ENCODE data around the gene SH3RF2.
"Not testable (repeated sequence)": the region's sequence is repeated elsewhere in the genome, so short reads cannot be mapped to it uniquely, and the experiment has no call there.

SH3RF2 gene, protein sequence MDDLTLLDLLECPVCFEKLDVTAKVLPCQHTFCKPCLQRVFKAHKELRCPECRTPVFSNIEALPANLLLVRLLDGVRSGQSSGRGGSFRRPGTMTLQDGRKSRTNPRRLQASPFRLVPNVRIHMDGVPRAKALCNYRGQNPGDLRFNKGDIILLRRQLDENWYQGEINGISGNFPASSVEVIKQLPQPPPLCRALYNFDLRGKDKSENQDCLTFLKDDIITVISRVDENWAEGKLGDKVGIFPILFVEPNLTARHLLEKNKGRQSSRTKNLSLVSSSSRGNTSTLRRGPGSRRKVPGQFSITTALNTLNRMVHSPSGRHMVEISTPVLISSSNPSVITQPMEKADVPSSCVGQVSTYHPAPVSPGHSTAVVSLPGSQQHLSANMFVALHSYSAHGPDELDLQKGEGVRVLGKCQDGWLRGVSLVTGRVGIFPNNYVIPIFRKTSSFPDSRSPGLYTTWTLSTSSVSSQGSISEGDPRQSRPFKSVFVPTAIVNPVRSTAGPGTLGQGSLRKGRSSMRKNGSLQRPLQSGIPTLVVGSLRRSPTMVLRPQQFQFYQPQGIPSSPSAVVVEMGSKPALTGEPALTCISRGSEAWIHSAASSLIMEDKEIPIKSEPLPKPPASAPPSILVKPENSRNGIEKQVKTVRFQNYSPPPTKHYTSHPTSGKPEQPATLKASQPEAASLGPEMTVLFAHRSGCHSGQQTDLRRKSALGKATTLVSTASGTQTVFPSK

DNA sequence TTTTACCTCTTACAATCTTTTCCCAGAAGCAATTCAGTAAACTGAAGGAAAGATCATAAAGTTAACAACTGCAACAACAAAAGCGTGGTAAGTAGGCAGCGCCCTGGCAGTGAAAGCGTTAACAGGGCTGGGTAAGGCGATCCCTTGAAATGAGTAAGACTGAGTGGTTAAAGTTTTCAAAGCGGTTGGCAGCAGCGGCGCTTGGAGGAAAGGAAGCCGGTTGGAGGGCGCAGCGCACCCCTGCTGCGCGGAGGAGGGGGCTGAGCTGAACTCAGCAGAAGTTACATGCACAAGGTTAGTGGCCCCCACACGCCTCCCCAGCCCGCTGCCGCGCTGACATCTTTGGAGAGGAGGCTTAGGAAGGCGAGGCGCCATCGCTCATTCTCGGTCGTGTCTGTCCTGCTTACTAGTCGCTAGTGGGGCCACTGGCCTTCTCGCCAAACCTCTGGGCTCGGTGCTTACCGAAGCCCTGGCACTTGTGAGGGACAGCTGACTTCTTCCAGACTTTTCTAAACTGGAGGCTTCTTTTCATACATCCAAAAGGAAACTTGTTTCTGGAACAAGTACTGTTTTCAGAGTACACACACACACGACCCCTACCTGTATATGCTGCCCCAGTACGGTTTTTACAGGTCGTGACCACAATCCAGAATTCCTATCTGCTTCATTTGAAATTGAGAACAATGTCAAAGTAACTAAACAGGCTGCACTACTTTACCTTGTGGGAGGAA, at the start of gene SH3RF2:
TSS of gene SH3RF2 (plus strand) at position 178 of the 731 bp plus-strand sequence. CDS start 1,351 bp downstream, outside the sequence.
- DNase-seq (ENCODE audit: low read depth in 2 of 2), result no peak

DNA sequence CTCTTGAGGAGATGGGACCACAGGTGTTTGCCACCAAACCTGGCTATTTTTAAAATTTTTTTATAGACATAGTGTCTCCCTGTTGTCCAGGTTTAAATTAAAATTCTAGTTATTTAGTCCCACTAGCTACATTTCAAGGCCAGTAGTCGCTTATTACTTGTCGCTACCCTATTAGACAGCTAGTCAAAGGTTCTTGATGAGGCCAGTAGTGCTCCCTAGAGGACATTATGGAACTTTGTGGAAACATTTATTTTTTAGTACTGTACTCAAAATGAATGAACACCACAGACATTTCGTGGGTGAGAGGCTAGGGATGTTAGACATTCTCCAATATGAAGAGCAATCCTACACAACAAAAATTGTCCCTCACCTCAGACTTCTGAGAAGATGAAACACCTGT, 49.2 kb upstream of the SH3RF2 start:
- DNase-seq (ENCODE audit: low read depth in 2 of 2), result no peak

DNA sequence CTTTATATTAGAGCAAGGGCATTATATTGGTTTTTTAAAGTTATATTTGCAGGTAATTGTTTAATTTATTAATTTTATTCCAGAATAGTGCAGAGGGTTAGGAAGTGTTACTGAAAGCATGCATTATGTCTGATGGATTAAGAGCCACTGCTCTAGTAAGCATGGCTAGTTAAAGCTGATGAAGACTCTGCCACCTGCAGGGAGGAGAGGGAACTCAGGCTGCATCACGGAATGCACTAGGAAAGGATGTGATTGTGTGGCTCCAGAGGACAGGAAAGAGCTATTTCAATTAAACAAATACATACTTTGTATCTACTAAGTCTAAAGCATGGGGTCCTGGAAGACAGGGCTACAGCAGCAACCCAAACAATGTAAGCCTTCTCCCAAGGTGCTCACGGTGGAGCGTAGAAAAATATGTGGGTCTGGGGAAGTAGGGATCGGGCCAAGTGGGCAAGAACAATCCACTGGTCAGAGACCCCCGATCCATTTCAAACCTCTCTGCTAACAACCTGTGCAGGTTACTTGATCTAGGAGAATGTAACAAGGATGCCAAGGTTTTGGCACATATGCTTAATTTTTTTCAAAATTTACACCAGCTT, 48.3 kb upstream of the SH3RF2 start:
- no peak for DNase-seq (ENCODE audit: low read depth in 2 of 2)

DNA sequence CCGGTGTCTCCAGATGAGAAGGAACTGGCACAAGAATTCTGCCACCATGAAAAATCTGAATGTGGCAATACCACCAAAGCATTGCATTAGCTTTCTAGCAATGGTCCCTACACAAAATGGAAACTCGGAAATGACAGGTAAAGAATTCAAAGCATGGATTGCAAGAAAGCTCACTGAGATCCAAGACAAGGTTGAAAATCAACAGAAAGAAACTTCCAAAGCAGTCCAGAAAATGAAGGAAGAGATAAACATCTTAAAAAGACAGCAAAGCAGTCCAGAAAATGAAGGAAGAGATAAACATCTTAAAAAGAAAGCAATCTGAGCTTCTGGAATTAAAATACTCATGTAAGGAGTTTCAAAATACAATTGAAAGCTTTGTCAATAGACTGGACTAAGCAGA, 46.8 kb upstream of the SH3RF2 start:
- DNase-seq (ENCODE audit: low read depth in 2 of 2), result no peak

DNA sequence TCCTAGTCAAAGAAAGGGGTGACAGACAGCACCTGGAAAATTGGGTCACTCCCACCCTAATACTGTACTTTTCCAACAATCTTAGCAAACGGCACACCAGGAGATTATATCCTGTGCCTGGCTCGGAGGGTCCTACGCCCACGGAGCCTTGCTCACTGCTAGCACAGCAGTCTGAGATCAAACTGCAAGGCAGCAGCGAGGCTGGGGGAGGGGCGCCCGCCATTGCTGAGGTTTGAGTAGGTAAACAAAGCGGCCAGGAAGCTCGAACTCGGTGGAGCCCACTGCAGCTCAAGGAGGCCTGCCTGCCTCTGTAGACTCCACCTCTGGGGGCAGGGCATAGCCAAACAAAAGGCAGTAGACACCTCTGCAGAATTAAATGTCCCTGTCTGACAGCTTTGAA, 45.0 kb upstream of the SH3RF2 start:
- DNase-seq (ENCODE audit: low read depth in 2 of 2), result not testable (repeated sequence)

DNA sequence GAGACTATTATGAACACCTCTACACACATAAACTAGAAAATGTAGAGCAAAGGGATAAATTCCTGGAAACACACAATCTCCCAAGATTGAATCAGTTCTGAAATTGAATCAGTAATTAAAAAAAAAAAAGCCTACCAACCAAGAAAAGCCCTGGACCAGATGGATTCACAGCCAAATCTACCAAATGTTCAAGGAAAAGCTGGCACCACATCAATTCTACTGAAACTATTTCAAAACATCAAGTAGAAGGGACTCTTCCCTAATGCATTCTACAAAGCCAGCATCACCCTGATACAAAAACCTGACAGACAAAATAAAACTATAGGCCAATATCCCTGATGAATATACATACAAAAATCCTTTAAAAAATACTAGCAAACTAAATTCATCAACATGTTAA, 38.2 kb upstream of the SH3RF2 start:
- no peak for DNase-seq (ENCODE audit: low read depth in 2 of 2)

DNA sequence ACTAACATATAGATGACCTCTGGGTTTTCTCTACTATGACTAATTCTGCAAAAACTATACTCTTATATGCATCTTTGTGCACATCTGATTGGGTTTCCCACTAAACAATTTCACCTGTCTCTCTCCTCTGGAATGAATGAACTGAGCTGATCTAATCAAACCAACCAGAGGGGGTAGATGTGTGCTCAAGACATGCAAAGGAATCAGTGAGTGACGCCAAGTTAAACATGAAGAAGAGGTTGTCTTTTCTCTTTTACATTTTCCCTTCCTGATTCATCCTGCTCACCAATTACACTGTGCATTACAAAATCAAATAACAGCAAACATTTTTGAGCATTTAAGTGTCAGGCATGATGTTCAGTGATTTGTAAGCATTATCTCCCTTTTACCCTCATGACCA, 34.0 kb upstream of the SH3RF2 start:
- no peak for DNase-seq (ENCODE audit: low read depth in 2 of 2)

DNA sequence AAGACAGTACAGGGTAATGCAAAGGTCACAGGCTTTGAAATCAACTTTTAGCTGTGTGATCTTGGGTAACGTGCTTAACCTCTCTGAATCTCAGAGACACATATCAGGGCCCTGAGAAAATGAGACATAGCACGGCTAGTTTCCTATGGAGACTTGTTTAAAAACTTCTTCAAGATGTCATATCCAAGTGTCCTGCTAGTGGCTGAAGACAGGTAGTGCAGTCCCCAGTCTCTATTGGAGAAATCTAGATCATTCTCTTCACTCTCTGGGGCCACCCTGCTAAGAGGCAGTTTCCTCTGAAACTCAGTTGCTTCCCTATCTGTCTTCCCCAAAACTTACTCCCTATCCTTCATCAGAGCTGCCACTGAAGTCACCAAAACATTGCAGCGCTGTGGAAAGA, 33.3 kb upstream of the SH3RF2 start:
- no peak for DNase-seq (ENCODE audit: low read depth in 2 of 2)

DNA sequence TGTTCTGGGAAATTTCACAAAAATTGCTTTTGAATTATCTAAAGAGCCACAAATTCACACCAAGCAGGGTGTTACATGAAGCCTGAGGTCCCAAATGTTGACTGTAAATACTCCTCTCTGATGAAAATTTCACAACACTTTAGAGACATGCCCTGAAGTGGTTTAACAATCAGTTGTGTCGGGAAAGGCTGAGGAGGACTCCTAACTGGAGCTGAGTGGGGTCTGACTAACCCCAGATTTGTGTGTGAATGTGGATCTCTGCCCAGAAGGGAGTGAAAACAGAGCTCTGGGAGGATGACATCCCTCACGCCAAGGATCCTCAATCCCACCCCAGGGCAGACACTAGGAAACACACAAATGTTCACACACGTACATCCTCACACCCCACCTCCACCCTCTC, 32.5 kb upstream of the SH3RF2 start:
- no peak for DNase-seq (ENCODE audit: low read depth in 2 of 2)

DNA sequence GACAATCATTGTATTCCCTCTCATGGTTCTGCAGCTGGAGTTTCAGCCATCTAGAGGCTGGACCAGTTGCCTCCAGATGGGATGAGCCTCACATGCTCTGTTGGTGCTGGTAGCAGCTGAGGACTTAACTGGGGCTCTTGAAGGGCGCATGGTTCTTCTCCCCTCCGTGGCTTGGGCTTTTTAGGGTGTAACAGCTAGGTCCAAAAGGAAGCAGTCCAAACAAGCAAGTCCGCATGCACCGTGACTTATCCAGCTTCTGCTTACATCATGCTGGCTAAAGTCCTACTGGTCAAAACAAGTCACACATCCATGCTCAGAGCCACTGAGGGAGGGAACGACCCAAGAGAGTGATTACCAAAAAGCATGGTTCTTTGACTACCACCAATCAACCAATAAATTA, 31.6 kb upstream of the SH3RF2 start:
- DNase-seq (ENCODE audit: low read depth in 2 of 2), result no peak

DNA sequence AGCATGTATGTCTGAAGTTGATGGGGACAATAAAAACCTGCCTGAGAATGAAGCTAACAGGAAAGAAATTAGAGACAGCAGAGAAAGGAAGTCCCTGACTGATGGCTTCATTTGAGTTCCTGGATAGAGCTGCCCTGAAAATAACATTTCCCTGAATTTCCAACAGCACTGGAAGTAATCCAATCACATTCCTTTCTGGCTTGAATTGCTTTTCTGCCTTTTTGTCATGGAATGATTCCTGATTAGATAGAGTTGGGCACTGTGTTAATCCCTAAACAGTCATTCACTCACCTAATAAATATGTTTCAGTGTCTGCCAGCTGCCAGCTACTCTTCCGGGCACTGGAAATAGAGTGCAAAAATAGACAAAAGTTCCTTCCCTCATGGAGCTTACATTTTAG, 30.0 kb upstream of the SH3RF2 start:
- no peak for DNase-seq (ENCODE audit: low read depth in 2 of 2)

DNA sequence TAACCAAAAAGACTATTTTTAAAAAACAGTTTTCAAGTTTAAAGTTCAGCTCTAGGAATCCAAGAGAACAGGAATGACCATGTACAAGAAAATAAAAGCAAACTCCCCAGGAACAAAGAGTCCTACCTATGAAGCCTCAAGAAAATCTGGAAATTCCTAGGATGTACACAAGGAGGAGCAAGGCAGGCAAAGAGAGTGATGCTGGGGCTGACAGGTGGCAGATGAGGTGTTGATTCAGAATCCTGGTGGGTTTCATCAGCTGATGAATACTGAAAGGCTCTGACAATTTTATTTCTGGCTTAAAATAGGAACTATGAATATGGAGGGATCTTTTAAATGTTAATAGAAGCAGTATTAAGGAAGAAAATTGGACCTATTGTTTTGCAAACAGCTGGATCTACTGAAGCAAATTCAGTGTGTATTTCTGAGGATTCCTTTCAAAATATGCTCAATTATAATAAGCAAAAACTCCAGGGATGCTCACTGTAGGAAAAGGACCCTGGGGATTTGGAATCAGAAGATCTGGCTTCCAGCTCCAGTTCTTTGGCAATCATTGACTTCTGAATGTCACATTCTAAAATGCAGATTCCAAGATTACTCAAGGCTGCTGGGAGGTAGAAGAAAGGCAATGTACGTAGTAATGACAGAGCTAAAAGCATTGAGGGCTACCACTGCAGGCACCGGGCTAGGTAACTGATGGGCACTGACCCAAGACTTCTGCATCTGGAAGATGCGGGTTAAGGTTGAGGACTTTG, 28.0 kb upstream of the SH3RF2 start:
- no peak for DNase-seq (ENCODE audit: low read depth in 2 of 2)

DNA sequence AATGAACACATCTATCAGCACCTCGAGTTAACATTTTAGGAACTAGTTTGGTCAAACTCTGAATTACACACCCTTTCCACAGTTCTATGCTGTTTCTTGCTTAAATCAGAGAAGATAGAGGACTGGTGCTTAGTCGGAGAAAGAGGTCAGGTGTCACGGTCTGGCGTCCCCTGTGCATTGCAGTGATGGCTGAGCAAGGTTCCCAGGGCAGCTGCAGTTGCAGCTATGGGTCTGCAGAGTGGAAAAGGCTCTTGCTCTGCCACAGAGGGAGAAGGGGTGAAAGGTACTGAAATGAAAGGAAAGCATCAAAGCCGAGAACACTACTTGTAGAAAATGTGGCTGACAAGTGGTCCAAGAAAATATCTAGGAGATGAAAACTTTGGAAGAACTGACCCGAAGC, 25.2 kb upstream of the SH3RF2 start:
- no peak for DNase-seq (ENCODE audit: low read depth in 2 of 2)

DNA sequence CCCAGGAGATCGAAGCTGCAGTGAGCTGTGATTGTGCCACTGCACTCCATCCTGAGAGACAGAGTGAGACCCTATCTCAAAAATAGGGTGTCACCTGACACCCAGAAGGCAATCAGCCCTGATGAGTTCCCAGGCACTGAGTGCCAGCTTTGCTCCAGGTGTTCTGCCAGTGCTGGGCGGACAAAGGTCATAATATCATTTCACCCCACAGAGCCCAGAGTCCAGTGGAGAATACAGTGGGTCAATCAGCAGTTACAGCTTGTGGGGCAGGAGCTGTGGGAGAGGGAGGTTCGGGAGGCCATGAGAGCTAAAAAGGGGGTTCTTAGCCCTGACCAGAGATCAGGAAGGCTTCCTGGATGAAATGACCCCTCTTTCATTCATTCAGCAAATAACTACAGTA, 24.4 kb upstream of the SH3RF2 start:
- no peak for DNase-seq (ENCODE audit: low read depth in 2 of 2)

DNA sequence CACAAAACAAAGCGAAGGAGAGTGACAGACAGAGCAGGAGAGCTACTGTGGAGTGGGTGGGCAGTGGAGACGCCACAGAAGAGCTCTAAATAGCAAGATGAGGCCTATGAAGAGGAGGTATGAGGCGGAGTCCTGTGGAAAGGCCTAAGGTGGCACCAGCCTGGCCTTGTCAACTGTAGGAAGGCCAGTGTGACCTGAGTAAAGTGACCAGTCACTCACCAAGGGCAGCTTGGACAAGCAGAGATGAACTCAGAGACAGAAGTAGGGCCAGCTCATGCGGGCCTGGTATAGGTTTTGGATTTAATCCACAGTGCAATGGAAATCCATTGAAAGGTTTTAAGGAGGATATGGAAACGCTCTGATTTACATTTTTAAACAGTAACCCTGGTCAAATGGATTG, 23.8 kb upstream of the SH3RF2 start:
- no peak for DNase-seq (ENCODE audit: low read depth in 2 of 2)

DNA sequence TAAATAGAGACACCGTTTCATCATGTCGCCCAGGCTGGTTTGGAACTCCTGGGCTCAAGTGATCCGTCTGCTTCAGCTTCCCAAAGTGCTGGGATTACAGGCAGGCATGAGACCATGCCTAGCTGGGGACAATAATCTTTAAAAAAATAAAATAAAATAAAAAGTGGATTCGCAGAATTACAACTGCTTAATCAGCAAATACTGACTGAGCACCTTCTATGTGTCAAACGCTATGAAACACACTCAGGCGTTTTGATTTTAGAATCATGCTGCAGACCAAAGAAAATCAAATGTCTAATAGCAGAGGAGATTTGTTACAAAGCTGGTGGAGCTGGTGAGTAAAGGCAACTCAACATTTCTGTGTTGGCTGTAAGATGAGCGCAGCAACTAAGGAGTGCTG, 22.7 kb upstream of the SH3RF2 start:
- no peak for DNase-seq (ENCODE audit: low read depth in 2 of 2)

DNA sequence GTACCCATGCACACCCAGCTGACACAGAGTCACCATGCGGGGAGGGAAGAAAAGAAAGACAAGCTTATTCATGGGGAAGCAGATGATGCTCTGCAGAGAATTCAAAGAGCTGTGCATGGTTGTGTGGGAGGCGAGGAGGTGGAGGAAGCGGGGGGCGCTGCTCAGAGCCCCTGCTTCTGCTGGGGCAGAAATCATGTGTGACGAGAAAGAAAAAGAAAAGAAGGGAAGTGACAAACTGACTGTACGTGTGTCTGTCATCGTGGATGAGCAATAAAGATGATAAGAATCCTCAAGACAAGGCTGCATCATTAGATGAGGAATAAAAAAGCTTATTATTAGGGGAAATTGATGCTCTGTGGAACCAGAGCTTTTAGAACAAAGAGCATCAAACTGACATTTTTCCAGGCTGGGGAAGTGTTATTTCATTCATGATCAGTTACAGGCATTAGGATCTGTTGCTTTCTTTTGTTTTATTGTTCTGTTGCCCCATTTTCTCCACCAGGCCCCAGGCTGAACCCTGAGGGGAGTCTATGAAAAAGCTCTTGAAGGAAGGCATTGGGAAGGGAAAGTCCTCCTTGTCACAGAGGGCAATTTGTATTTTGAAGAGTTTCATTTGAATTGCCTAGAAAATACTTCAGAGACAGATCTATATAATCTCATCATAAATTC, 20.3 kb upstream of the SH3RF2 start:
- no peak for DNase-seq (ENCODE audit: low read depth in 2 of 2)

DNA sequence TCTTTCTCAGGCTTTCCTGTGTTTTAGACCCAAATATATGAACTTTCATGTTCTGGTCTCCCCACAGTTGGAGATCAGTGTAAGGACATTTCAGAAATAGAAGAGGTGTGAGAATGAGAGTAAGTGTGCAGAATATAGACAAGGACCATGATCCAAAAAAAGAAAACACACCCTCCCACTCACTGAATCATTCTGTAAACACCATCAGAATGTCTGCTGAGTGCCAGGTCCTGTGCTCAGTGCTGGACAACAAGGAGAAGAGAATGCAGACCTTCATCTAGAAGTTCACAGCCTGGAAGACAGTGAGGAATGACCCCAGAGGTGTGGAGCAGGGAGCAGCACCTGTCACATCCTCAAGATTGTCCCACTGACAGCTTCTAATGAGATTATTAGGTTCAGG, 19.1 kb upstream of the SH3RF2 start:
- DNase-seq (ENCODE audit: low read depth in 2 of 2), result no peak

DNA sequence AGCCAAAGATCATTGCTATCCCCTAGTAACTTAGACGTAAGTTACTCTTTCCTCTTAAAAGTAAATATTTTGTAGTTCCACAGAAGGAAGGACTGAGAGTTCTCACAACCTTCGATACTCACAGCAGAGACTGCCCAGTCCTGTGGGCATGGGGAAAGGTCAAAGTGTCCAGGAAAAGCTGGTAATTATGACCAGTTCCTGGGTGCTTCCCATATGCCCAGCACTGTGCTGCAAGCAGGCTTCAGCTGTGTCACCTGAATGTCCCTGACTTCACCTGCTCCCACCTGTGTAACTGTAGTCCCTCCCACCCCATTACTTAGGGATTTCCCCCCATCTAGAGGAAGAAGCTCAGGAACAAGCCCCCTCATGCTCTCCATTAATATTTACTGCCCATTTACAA, 18.0 kb upstream of the SH3RF2 start:
- DNase-seq (ENCODE audit: low read depth in 2 of 2), result no peak

DNA sequence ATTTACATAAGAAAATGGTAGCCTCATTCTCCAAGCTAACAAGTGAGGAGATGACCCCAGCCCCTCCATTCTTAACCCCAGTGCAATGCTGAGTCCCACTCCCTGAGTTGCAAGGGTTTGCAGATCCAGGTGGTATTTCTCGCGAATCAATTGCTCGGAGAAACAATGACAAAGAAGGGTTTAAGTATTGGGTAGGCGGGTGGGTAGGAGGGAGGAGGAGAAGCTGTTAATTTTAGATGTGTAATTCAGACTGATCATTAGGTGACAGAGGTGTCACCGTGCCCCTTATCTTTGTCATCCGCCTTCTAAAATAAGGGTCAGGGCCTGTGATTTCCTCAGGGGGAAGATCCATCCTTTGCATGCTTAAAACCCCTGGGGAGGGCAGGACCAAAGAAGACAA, 17.0 kb upstream of the SH3RF2 start:
- DNase-seq (ENCODE audit: low read depth in 2 of 2), result no peak
